Suppressor macrophage treated with lipopolysaccharide for 4 hours (primary cell): ENCODE measurements around the gene WDFY3.
A peak's percentile ranks its signal among the peaks of the same experiment; 100 is the strongest.
"Not testable (repeated sequence)": the region's sequence is repeated elsewhere in the genome, so short reads cannot be mapped to it uniquely, and the experiment has no call there.

Experiments
- DNase-seq: peaks from one replicate; pipeline ENCODE4 v3.0.0-alpha.2; 2020

Gene WDFY3

DNA sequence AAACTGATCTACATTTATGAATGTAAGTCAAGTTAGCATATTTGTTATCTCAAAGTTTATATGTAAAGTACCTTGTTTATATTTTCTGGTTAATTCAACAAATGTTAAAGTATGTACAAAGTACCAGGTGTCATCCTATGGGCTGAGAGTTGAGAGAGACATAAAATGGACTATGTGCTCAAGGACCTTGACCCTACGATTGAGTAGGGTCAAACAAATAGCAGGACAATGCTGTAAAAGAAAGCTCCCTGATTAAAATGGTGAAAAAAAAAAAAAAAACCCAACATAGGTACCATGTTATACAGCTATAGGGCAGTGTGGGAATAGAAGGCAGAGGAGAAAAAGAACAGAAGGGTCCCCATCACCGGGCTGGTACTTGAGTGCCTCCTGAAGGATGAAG is 260.2 kb downstream of the WDFY3 start:
- no peak for DNase-seq

DNA sequence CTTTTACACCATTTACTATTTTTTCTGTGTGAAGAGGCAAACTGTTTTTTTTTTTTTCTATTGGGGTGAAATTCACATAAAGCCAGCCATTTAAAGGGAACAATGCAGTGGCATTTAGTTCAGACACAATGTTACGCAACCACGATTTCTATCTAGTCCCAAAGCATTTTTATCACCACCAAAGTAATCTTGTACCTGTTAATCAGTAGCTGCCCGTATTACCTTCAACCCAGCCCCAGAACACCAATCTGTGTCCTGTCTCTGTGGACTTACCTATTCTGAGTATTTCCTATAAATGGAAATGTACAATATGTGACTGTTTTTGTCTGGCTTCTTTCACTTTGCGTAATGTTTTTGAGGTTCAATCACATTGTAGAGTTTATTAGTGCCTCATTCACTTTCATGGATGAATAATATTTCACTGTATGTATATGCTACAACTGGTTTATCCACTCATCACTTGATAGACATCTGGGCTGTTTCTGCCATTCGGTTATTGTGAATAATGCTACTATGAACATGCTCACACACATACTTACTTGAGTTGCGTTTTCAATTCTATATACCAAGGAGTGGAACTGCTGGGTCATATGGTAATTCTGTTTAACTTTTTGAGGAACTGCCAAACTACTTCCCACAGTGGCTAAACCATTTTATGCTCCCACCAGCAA is 267.4 kb downstream of the WDFY3 start:
- peak; percentile 27 for DNase-seq

DNA sequence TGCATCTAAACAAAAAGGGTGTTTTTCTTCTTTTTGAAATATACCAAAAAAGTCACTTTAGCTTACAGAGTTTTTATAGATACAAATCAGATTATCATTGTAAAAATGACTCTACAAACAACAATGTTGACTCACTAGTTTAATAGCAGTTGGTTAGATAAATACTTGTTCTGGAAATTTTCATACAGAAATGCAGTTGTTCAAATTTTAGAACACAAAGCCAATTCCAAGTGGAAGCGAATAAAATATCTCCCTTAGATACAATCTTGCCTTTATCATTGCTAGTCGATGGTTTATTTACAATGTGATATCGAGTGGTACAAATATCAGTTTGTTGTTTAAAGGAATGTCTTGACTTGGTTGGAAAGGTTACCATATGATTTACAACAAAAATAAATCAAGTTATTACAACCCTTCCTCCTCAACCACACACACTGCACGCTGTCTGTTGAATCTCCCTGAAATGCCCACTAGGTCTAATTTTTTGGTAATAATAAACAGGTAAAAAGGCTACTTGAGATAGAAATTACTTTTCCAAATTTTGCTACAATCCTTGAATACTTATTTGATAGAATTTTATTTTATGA is 268.8 kb downstream of the WDFY3 start:
- no peak for DNase-seq

DNA sequence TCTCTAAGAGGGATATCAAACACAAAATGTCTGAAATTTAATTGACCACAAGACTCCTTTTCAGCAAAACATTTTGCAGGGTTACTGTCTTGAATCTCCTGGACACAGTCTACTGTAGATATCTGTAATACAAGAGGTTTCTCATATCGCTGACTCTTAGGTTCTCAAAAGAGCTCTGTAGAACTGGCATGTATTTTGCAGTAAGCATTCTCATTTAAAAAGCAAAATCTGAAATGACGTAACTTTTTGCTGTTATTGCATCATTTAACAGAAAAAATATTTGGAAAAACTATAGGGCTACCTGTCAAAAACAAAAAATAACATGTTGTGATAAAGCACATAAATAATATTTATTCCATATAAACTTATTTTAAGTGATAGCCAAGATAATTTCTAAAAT is 269.3 kb downstream of the WDFY3 start:
- no peak for DNase-seq

DNA sequence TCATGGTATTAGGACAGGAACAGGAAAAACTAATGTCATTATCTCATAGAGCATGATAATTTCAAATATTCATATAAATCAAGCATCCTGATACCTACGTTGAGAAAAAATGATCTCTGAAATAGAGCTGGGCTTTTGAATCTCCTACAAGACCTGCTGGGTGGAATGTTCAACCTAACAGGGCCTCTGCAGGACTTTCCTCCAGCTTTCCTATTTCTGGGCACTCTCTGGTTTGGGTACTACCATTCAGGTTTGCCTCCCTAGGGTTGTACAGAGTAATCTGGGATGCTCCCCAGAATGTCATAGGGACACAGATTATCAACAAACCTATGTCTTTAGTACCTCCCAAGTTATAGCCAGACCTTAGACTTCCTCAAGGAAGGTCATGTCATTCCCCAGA is 274.7 kb downstream of the WDFY3 start:
- no peak for DNase-seq

DNA sequence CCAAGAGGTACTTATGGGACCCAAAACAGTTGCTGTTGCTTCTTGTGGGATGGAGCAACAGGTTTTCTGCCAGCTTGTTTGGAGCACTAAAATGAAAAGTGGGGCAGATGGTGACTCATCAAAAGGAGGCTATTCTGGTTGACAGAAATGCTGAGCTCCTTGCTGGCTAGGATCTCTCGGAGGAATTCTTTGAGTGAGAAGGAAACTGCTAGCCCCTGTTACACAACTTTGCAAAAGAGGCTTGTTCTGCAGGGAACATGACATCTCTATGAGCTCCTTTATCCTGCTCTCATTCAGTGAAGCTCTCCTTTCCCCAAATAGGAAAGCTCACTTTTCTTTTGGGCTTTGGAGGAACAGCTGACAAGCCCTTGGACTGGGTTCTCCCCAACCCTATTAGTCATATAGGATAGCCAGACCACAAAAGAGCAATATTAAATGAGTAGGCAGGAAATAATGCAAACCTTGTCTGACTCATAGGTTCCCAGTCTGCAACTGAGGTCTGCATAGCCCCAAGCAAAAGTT is 275.3 kb downstream of the WDFY3 start:
- DNase-seq, result peak; percentile 84

DNA sequence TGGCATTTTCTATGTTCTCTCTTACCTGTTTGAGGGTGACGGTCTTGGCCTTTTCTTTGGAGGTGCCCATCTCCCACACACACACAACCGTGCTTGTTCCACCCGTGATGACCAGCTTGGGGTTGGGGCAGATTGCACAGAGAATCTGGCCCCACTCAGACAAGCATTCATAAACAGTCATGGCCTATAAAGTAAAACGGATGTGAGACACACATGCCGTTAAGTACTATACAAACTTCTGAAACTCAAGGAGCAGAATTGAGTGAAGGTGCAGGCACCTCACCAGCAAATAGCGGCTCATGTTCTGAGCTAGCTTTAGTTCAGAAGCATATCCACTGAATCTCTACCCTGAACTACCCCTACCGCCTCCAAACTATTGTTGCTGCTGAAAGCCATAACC is 276.0 kb downstream of the WDFY3 start:
- no peak for DNase-seq

DNA sequence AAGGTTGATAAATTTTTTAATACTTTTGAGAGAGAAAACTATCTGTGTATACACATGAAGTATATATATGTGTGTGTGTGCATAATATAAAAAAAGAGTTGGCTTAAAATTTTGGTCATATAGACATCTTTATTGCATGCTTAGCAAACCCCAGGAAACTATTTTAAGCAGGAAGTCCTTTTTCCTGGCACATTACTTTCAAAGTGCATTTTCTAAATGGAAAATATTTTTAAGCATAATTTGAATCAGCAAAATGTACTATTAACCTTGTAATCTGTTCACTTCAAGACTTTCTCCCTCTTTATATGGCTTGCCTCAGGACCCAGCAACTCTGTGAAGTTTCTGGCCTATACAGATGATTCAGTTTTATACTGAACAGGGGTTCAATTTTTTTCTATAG is 277.3 kb downstream of the WDFY3 start:
- DNase-seq, result no peak

DNA sequence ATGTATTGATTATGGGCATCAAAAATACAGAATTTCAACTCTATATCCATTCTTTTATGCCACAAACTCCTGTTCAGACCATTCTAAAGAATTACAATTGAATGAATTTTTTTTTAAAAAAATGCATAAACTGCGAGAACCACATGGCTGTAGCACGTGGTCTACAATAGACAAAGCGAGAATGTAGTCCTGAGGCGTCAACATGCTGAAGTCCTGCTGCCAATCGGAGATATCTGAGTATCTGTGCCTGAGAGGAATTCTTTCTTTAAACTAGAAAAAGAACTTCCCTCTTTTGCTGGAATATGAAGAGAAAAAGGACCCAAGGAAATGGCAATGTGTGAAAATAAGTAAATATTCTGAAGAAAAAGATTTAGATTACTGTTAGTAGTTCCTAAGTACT is 277.9 kb downstream of the WDFY3 start:
- no peak for DNase-seq

DNA sequence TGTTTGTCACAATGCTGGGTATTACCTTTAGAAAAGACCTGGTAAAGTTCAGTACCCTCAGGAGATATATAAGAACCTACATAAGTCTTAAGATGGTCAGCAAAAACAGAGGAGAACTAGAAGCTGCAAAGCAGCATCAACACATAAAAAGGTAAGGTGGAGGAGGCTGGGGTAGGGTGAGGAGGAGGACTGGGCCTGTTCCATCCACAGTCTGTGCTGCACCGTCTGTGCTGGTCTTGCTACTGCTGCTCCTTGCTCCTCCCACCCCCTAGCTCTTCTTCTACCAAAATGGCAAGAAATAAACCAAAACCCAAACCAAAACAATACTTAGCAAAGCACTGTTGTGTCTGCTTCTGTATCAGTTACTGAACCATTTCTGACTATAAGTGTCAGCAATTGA is 281.4 kb downstream of the WDFY3 start:
- no peak for DNase-seq

DNA sequence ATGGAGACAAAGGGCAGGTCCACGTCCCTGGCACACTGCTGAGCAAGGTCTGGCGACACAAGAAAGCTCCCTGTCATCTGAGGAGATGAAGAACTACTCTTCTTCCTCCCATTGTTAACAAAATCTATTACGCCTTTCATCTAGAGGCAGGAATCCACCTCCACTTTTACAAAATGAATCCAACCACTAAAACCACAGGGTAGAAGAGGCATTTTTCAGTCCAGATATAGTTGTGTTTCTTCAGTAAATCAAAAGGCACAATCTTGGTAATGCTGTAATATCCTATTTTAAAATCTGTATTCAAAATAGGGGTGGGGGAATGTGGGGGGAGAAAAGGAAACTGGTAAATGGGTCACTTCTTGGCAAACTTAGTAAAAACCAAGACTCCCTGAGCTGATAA is 282.1 kb downstream of the WDFY3 start:
- no peak for DNase-seq

DNA sequence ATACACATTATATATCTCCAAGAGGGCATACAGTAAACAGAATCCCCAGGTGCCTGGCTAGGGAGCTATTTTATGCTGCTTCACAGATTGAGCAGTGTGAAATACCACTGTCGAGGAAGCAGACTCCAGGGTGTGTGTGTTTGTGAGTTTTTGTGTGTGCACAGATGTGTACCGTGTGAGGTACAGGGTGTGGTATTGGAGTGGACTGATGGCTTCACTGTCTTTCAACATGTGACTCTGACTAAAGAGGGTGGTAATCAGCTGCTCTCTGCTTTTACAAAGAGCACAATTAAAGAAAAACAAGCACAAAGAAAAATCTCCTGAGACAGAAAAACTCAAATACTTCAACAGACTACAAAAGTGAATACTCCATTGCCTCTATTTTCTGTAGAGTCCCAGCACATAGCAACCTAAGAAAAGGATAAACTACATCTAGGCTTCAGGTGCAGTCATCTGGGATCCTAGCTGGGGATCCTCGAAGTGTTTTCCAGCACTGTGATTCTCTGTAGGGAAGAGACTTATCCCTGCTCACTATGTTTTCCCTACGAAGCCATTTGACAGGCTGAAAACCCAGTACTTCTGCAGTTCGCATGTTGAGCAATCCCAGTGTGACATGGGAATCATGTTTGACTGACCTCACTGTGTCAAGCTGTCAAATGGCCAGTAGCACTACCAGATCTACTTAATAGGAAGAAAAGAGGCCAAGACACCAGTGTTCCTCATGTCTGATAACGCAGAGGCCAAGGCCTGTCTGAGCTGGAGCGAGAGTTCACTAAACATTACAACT is 283.2 kb downstream of the WDFY3 start:
- peak; percentile 75 for DNase-seq

DNA sequence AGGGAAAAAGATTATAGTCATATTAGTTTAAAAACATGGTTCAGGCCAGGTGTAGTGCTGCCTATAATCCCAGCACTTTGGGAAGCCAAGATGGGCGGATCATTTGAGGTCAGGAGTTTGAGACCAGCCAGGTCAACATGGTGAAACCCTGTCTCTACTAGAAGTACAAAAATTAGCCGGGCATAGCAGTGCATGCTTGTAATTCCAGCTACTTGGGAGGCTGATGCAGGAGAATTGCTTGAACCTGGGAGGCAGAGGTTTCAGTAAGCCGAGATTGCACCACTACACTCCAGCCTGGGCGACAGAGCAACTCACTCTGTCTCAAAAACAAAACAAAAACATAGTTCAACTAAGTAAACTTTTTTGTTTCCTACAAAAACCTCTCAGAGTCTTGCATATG is 283.8 kb downstream of the WDFY3 start:
- DNase-seq, result not testable (repeated sequence)

DNA sequence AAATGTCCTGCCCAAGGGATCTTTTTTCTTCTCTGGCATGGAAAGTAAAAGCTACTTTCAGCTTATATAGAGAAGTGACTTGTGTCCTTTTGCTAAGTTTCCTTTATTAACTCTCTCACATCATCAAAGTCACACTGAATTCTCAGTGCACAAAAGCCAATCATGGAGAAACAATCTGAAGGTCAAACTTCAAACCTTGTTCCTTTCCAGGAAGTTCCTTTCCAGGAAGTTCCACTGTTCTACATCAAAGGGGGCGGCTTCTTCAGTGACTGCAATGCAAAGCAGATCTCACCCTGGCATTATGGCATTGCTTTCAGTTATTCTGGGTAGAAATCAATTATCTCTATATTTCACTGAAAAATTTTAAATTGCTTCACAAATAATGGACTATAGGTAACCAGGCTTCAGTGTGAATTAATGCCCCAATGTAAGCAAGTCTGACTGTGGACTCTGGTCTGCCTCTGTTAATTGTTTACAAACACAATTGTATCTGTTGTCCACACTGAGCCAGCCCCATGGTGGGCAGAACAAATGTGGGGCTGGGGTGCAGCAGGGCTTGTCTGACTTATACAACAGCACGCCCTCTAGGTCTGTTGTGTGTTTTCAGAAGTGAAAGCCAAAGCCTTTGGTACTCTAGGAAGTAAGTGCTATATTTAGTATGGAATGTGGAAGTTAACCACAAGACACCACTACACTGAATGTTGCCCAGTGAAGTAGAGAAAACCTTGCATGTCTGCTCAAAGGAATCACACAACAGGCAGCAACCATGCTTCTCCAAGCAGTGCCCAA is 284.8 kb downstream of the WDFY3 start:
- peak; percentile 80 for DNase-seq

DNA sequence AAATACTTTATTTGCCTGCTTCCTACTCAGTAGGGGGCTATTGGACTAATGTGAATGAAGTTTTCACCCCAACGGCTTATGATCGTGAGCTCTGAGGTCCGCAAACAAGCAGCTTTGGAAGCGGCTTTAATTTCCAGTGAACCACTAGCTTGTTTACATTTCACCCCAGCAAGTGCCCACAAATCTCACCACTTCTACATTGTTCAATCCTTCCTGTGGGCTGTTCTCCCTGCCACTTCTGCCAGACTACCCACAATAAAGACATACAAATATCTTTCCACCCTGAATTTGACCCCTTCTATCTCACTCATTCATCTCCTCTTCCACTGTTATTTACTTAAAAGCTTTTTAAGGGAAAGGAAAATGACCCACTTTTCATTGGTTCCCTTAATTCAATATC is 285.5 kb downstream of the WDFY3 start:
- DNase-seq, result no peak

DNA sequence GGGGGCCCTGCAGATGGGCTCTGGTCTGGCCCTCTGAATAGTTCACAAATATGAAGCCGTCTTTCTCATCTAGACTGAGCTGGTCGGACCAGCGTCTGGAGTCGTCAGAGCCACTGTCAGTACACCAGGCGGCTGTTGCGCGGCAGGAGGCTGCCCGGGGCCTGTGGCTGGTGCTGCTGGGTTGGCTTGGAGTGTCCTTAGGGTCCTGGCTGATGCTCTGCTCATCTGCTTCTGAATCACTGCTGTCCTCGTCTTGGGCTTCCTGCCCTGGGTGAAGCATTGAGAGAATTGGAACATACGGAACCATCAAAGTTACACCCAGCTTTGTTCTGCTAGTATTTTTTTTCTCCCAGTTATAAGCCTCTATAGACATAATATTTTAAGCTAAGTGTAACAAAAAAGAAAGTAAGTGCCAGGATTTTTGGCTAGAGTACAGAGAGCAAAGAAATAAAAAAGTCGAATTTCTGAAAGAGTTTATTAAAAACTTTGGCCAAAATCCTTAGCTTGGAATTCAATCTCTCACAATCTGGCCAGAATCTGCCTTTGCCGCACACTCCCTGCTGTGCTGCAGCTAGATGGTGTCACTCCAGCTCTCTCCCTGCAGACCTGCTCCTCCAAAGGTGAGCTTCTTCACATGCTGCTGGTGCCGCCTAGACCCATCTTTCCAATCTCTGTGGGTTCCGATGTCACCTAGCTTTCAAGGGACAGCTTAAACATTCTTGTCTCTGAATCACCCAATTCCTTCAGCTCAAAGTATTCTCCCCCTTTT is 287.3 kb downstream of the WDFY3 start:
- DNase-seq, result no peak

DNA sequence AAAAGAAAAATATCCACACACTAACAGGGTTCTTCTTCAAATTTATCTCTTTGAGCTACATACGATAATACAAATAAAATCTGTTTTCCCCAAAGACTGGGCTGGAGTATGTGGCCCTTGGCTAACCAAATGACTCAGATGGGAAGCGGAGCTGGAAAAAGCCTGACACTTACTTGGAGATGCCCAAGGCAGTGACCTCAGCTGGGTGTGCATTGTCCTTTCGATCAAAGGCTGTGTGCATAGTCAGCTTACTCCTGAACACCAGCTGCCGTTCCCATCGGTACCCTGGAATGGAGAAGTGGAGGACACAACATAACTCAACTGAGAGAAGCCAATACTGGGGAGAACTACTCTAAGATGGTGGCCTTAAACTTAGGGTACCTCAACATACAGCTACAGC is 288.5 kb downstream of the WDFY3 start:
- no peak for DNase-seq

DNA sequence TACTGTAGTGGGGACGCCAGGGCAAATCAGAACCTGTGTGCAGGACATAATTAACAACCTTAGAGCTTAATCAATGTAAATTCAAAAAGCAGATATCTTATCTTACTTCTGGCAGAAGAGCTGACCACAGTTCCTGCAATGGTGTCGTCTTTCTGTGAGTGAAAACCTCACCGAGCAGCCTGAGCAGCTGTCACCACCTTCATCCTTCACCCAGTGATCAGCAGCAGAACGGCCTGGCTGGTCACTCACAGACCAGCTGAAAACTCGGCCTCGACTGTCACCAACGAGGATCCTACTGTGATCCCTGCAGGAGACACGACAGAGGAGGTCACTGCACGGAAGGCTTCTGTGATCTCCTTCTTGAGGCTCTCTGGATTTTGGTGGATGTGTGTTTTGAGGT is 289.4 kb downstream of the WDFY3 start:
- DNase-seq, result no peak

DNA sequence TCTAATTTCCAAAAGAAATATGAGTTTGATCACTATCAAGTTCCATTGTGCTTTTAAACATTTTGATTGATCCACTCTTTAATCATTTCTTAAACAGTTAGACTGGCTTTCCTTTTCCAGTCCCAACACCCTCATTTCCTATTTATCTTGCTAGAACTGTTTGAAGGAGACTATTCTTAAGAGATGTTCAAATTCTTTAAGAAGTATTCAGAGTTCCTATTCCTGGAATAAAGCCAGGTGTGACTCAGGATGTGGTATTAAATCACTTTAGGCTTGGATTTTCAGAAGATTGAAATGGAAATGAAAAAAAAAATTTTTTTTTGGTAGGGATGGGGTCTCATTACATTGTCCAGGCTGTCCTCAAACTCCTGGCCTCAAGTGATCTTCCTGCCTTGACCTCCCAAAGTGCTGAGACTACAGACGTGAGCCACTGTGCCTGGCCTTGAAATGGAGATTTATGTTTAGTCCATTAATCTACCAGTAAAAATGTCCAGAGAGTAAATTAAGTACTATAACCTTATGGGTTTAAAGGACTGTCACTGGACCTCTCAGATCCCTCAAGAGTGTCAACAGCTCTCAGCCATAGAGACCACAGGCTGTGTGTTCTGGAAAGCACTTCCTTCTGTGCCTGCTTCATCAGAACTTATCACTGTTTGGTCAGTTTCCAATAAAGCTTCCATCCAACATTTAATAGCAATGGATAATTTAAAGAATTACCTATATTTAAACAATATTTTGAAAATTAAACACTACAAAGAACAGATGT is 292.8 kb downstream of the WDFY3 start:
- DNase-seq, result no peak

DNA sequence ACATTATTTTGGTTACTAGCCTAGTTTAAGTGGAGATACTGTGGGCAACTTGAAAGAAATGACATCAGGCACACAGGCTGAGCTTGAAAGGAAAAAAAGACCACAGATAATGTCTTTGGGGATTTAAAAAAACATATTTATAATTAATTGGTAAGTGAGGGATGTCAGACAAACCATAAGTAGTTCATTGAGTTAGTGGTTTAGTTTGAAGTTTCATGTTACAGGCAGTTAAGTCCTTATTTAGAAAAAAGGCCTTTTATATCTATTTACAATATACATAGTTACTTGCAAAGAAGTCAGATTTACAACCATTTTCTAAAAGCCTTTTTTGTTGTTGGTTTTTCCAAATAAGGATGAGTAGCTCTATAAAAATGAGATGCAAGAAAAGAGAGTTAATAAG is 294.3 kb downstream of the WDFY3 start:
- DNase-seq, result no peak

DNA sequence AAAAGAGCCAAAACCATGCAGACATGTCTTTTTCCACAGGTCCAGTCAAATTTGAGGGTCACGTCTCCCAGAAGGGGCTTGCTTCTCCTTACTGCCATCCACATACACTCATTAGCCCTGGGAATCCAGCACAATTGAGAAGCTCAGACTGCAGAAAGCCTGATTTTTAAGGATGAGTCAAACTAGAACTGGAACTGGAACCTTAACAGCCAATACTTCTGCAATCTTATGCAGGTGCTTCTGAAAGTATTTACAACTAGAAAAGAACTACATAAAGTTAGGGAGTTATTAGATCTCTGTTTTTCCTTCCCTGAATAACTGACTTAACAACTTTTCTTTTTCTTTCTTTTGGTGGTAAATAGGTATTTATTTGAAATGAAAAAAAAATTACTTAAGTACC is 297.3 kb downstream of the WDFY3 start:
- DNase-seq, result no peak

DNA sequence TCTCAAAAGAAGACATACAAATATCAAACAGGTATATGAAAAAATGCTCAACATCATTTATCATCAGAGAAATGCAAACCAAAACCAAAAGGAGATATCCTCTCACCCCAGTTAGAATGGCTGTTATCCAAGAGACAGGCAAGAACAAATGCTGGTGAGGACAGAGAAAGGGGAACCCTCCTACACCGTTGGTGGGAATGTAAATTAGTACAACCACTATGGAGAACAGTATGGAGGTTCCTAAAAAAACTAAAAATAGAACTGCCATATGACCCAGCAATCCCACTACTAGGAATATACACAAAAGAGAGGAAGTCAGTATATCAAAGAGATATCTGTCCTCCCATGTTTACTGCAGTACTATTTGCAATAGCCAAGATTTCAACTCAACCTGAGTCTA is 300.1 kb downstream of the WDFY3 start:
- peak; percentile 39 for DNase-seq
